Activated T-cell treated with anti-CD3 and anti-CD28 coated beads, Interleukin-2, amount 50 U/mL, for 48 hours (primary cell): Measurements from ENCODE around the gene LRRC8D.

Experiments
- DNase-seq, 2 experiments: peaks; one replicate each; pipeline ENCODE4 v3.0.0-alpha.2; 2020

The LRRC8D gene

DNA sequence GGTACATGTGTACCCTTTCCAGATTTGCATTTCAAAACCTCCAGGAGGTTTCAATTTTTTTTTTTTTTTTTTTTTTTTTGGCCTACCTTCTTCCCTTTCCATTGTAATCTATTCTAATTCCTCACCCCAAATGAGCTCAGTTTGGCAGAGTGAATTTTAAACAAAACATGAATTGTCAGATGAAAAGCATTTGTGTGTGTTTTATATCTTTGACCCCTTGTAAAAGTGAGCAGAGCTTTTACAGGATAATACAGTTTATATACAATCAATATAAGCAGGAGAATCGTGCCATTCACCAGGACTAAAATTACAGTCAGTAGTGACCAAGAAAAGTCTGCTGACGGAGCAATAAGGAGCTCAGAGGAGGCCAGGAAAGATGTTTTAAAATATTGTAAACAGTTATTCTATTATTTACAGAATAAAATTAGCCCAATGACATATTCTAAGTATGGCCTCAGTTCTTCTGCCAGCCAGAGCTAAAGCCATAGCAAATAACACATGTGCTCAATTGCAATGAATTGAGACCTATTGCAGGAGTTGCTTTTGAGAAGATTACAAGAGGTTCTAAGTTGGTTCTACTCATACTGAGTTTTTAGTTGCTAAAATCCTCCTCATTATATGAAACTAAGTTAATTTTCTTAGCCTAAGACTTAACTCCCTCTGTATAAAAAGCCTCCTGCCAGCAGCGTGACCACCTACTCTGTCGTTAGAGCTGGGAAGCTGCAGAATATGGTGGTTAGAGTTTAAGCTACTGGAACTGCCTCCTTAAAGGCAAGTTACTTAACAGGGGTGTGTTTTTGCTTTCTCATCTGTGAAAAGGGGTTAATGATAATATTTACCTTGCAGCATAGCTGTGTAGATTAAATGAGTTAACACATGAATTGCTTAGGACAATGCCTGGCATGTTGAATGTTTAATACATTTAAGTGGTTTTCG, 123.3 kb downstream of the LRRC8D start:
- no peak for DNase-seq

DNA sequence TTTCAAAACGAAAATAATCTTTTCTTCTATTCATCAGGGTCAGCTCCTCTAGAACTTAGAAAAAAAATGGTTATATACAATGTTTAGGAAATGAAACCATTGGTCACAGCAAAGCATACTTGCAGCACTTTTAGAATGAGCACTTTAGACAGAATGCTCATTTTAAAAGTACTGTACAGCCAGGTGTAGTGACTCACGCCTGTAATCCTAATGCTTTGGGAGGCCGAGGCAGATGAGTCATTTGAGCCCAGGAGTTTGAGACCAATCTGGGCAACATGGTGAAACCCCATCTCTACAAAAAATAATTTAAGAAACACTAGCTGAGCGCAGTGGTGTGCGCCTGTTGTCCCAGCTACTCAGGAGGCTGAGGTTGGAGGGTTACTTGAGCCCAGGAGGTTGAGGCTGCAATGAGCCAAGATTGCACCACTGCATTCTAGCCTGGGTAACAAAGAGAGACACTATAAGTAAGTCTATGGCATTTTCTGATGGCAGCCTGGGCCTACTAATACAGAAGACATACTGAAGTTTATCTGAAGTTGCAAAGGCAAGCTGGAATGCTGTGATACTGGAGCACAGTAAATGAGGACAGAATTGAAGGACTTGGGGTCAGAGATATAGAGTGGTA, 125.1 kb downstream of the LRRC8D start:
- peak in 1 of 2 experiments; percentile 28 for DNase-seq

- DNase-seq: no peak
Observed at GRCh38 chr1:89946532-89946931, 125.7 kb downstream of the LRRC8D start.

DNA sequence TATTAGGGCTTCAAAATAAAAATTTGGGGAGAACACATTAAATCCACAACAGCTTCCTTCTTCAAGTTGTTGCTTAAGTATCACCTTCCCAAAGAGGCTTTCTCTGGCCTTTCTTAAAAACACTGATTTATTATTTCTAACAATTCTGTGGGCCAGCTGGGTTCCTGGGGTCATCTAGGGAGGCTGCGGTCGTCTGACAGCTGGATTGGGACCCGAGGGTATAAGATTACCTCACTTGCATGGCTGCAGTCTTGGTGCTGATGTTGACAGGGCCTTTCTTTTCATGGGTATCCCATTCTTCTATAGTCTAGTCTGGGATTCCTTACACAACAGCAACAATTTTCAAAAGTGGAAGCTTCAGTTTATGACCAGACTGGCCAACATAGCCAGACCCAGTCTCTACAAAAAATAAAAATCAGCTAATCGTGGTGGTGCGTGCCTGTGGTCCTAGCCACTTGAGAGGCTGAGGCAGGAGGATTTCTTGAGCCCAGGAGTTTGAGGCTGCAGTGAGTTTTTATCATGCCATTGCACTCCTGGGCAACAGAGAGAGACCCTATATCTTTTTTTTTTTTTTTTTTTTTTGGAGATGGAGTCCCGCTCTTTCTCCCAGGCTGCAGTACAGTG, 128.0 kb downstream of the LRRC8D start:
- no peak for DNase-seq

DNA sequence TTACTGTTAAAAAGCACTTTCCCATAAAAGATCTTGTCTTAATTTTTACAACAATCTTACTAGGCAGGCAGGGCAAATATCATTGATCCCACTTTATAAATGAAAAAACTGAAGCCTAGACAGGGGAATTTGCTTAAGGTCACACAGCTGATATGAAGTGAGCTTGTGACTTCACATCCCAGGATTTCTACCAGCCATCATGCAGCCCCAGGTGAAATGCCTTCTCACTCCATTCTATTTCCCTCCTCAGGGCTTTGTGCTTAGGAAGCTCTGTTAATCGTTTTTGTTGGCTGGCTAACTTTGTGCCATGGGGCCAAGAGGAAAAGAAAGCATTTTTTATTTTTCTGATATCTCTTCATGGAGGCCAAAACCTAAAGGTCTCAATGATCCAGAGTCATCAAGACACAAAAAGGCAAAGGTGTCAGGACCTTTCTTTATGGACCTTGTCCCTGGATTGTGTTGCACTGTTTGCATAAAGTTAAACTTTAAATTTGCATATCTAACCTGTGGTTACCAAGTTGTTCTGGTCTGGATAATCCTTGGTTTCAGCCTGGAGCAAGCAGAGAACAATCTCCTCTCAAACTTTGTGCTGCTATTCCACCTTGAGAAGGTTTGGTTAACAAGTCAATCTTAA, 129.3 kb downstream of the LRRC8D start:
- no peak for DNase-seq

- DNase-seq: no peak
Observed at GRCh38 chr1:89950703-89951102, 129.9 kb downstream of the LRRC8D start.

GRCh38 chr1:89951766-89952604, 131.2 kb downstream of the LRRC8D start:
- DNase-seq: no peak

DNA sequence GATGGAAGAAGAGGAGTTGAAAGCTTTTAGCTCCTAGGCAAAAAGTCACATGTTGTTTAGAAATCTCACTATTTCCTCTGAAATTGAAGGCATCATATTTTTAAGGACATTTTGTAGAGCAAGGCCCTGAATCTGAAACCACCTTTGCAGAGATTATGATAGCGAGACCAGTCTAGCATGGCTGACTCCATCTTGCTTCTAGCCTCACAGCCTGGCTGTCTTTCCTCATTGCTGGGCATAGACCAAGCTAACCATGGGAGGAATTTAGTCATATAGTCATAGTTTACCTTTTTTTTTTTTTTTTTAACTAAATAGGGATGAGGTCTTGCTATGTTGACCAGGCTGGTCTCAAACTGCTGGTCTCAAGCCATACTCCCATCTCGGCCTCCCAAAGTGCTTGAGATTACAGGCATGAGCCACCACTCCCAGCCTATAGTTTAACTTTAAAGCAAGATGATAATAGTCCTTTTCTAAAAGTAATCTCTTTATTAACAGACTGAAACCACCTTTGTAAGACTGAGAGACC, 131.8 kb downstream of the LRRC8D start:
- DNase-seq: peak; percentile 31 to 36

- DNase-seq: peak; percentile 49 to 53
Observed at GRCh38 chr1:89953131-89953626, 132.3 kb downstream of the LRRC8D start.

GRCh38 chr1:89953929-89954328, 133.1 kb downstream of the LRRC8D start:
- no peak for DNase-seq

GRCh38 chr1:89954401-89954800, 133.6 kb downstream of the LRRC8D start:
- DNase-seq: no peak

GRCh38 chr1:89955311-89956205, 134.7 kb downstream of the LRRC8D start:
- DNase-seq: no peak

GRCh38 chr1:89957107-89957506, 136.3 kb downstream of the LRRC8D start:
- DNase-seq: no peak

- no peak for DNase-seq
Observed at GRCh38 chr1:89958851-89959654, 138.2 kb downstream of the LRRC8D start.

DNA sequence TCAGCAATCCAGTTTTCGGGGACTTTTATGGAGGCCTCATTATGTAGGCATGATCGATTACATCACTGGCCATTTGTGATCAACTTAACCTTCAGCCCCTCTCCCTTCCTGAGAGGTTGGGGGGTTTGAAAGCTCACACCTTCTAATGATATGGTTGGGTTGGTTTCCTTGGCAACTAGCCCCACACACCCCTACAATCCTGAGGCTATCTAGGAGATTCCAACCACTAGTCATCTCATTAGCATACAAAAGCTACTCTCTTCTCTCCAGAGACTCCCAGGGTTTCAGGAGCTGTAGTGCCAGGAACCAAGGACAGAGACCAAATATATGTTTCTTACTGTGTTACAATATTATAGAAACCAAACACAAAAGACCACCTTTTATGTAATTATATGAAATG, 138.9 kb downstream of the LRRC8D start:
- no peak for DNase-seq

DNA sequence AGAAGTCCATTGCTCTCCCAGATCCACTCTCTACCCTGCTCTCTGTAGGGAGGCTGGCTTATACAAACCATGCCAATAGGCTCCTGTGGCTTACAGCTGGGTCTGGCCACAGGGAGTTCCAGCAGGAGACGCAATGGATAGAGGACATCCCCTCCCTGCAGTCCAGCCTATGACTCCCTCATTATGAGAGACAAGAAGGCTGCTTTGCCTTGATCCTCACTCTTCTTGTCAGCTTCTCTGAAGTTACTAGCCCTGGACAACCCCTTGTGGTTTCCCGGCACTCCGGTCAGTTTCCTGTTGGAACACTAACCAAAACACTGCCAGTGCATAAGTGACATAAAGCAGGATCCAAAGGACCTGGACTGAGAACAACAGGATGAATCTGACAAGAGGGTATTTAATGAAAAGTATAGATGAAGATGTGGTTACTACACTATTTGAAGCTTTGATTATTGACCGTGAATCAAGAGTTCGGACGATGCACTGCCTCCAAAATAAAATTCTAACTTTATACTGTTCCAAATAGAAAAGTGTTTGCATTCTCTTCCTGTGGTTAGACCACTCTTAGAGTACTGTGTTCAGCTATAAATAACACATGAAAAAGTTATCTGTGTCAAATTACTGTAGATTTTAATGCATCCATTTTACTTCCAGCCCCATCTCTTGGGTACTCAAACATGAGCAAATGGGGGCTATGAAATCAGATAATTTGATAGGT, 141.4 kb downstream of the LRRC8D start:
- no peak for DNase-seq

GRCh38 chr1:89962742-89963075, 141.9 kb downstream of the LRRC8D start:
- DNase-seq: no peak

DNA sequence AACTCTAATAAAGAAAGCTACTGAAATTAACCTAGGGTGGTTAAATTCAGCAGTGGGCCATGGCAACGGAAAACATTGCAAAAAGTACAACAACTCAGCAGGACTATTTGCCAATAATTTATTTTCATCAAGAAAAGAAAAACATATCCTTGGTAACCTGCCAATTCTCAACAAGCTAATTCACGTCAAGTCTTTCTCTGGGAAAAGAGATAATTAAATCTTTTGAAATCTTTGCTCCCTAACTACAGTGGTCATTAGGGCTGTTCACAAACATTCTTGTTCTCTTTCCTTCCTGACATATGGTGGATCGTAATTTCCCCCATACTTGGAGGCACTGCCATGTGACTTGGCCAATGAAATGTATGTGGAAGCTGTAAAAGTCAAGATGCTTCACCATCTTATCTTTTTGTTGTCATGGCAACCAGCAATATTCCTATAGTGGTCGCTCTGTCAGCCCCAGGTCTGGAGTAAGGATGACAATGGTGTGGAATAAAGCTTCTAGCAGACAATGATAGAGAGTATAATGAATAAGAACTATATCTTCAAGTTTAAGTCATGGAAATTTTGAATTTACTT, 144.4 kb downstream of the LRRC8D start:
- no peak for DNase-seq

GRCh38 chr1:89966656-89967055, 145.8 kb downstream of the LRRC8D start:
- no peak for DNase-seq
